ENCODE data around the gene TMEM11.

DNA sequence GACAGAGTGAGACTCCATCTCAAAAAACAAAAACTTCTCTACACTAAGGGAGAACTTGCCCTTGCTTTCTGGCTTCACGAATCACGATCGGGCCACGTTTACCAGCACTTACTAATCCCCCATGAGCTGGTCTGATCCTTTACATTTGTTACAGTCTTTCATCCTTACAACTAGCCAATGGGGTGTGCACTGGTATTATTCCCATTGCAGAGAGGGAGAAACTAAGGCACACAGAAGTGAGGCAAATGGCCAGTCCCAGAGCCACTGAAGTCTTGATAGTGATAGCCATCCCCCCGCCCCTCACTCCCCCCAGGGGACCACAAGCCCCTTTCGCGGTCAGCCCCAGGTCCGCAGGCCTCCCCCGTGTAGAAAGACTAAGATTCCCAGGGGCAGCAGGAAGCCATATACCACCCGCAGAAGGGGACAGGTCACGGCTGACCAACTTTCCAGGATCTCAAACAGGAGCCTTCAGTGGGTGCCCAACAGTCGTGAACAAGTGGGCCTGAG lies 38.4 kb upstream of the TMEM11 start:
- TF ChIP-seq EZH2phosphoT487 (IDR thresholded peaks at IDR 0.05; ENCODE audit: borderline replicate concordance, low read length) = peak; percentile 74; the same call in 1 of the 2 replicates
- no peak for TF ChIP-seq CTCF (IDR thresholded peaks at IDR 0.05; ENCODE audit: low read depth, low read length, poor library complexity, severe bottlenecking)
